ENCODE measurements around the gene AJM1. TPM values are rescaled to one million over a fixed set of nuclear protein-coding genes. Genes with fewer than 3 reads are reported as not detected.
"Not testable (repeated sequence)": the region's sequence is repeated elsewhere in the genome, so short reads cannot be mapped to it uniquely, and the experiment has no call there.

The AJM1 gene
- 0.11 and 0.16 TPM in 2 replicates for total RNA-seq (2014; rRNA removed; shearing (Covaris generic))

DNA sequence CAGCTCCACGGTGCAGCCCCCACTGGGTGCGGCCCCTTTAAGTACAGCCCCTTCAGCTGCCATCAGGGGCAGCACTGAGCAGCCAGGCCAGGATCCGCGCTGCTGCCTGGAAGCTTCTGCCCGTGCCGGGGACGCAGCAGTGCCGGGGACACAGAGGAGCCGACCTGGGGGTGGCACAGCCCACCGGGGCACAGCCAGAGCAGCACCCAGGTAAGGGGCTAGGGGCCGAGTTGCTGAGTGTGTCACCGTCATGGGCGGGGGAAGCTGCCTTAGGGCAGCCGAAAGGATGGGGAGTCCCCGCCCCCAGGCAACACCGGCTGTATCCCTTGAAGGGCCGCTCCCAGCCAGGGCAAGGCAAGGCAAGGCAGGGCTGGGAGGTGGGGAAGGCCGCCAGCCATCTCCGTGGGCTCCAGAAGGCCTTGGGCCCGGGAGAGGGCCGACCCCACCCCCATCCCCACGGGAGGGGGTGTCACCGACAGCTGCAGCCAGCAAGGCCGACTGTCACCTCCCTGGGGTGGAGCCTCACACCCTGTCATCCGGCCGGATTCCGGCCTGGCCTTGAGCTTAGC is at the start of gene AJM1:
Gene AJM1, plus strand, starts transcription at position 99 of the 569 bp plus-strand sequence. CDS start 1,937 bp downstream, outside the sequence.
- peak within 1 kb of the TSS; percentile 33 for H3K4me3 ChIP-seq
- peaks cover 23% of the 10 kb centered on the region for H3K27me3 ChIP-seq (replicated peaks)
- H3K27ac ChIP-seq; H3K36me3 ChIP-seq; H3K9me3 ChIP-seq (replicated peaks): not testable (repeated sequence)
- H3K4me1 ChIP-seq (replicated peaks) = peaks cover 13% of the 10 kb centered on the region
- peak; percentile 72 to 74 for DNase-seq (ENCODE audit: low read depth in 1 of 2, low spot score in 2 of 2)

DNA sequence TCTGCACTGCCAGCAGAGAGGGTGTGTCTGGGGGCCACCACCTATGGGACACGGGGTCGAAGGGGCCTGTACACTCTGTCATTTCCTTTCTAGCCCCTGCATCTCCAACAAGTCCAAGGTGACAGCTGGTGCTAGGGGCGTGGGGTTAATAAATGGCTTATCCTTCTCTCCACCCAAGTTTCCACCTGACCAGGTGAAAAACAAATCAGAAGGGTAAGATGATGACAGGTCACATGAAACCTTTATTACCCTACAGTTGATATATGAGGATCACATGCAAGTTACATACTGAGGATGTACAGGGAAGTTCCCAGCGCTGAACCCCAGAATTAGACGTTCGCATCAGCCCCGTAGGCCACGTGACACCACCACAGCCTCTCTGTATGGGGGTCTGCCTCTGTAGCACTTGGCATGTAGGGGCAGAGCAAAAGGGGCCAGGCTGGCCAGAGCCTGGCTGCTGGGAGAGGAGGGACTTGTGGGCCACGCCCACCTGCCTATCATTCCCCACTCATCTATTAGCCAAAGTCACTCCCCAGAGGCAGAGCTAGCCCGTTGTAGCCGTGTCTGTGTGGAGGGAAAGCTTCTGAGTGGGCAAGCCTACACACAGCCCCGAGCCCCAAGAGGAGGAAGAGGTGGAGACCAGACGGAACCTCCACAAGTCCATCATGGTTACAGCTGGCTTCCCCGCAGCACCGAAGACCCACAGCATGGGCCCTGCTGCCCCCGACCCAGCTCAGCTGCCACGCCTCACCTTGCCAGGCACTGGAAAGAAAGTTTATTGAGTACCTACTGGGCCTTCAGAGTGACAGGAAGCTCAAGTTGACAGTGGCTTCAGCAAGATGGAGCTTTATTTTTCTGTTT is 49.0 kb upstream of the AJM1 start:
- H3K4me3 ChIP-seq = no peak overlapping the region
- peaks cover 12% of the 10 kb centered on the region; the same call in 1 of the 2 replicates for H3K27me3 ChIP-seq (replicated peaks)
- H3K9me3 ChIP-seq (replicated peaks) = no peaks in the 10 kb centered on the region
- no peak overlapping the region for H3K27ac ChIP-seq
- DNase-seq (ENCODE audit: low read depth in 1 of 2, low spot score in 2 of 2) = no peak
- H3K4me1 ChIP-seq (replicated peaks) = peaks cover 12% of the 10 kb centered on the region
- H3K36me3 ChIP-seq = peaks cover 7% of the 10 kb centered on the region

DNA sequence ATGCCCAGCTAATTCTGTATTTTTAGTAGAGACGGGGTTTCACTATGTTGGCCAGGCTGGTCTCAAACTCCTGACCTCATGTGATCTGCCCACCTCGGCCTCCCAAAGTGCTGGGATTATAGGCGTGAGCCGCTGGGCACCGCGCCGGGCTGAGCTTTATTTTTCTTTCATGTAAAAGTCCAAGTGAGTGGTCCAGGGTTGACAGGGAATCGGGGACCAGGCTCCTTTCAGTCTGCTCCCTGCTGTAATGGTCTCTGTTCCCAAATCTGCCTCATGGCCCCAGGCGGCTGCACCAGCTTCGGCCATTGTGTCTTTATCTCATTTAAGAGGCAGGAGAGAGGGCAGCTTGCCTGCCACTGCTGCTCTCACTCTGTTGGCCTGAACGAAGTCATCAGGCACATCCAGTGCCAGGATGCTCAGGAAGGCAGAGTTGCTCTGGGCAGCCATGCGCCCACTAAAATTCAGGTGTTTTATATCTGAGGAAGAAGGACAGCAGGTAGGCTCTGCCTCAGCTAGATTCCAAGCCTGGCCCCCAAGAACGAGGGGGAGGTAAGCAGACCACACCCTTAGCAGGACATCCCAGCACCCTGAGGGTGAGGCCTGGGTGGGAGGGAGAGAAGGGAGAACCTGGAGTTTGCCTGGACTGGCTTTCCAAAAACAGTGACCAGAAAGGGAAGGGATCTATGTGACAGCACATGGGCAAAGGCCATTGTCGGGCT is 47.8 kb upstream of the AJM1 start:
- H3K4me3 ChIP-seq = no peak overlapping the region
- no peaks in the 10 kb centered on the region for H3K9me3 ChIP-seq (replicated peaks)
- H3K27me3 ChIP-seq (replicated peaks) = peaks cover 23% of the 10 kb centered on the region
- no peak for DNase-seq (ENCODE audit: low read depth in 1 of 2, low spot score in 2 of 2)
- H3K27ac ChIP-seq = no peak overlapping the region
- H3K36me3 ChIP-seq = peaks cover 7% of the 10 kb centered on the region
- H3K4me1 ChIP-seq (replicated peaks) = peaks cover 12% of the 10 kb centered on the region

DNA sequence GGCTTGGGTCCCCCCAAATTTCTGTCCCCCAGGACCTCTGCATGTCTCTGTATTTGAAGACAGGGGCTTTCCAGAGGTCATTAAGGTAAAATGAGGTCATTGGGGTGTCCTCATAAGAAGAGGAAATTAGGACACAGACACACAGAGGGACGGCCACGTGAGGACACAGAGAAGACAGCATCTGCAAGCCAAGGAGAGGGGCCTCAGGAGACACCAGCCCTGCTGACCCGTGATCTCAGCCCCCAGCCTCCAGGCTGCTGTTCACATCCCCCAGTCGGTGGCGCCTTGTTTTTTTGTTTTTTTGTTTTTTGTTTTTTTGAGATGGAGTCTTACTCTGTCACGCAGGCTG is 47.3 kb upstream of the AJM1 start:
- no peak for DNase-seq (ENCODE audit: low read depth in 1 of 2, low spot score in 2 of 2)
- H3K27me3 ChIP-seq (replicated peaks) = peaks cover 28% of the 10 kb centered on the region
- no peaks in the 10 kb centered on the region for H3K9me3 ChIP-seq (replicated peaks)

DNA sequence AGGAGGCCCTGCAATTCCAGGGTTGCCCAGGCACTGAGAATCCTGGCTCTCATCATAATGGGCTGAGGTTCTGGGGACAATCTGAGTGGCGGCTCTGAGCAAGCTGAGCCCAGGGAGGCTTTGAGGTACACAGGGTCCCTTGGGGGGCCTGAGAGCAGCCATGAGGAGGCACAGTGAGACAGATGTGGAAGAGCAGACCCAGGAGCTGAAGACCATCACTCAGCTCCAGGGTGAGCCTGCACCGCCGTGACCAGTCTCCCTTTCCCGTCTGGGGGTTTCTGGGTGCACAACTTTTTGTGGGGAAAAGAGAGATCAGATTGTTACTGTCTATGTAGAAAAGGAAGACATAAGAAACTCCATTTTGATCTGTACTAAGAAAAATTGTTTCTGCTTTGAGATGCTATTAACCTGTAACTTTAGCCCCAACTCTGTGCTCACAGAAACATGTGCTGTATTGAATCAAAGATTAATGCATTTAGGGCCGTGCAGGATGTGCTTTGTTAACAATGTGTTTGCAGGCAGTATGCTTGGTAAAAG is 46.0 kb upstream of the AJM1 start, which contains the start of gene CCDC183:
Gene CCDC183, plus strand, starts transcription at position 101 of the 537 bp plus-strand sequence. Its CDS starts 60 bp downstream, at position 161.
- Histone ChIP-seq H3K36me3 (peaks cover 7% of the 10 kb centered on the region), H3K4me3 (no peak within 1 kb of the TSS), H3K9me3 (replicated peaks) (no peaks in the 10 kb centered on the region), H3K27ac (no peak within 1 kb of the TSS), H3K27me3 (replicated peaks) (peaks cover 40% of the 10 kb centered on the region), H3K4me1 (replicated peaks) (peaks cover 8% of the 10 kb centered on the region)
- DNase-seq (ENCODE audit: low read depth in 1 of 2, low spot score in 2 of 2) = no peak

More for the DNA sequence above, 47.3 kb upstream of the AJM1 start:
- peaks cover 12% of the 10 kb centered on the region for H3K4me1 ChIP-seq (replicated peaks)
- peaks cover 7% of the 10 kb centered on the region for H3K36me3 ChIP-seq
- no peak overlapping the region for H3K4me3 ChIP-seq
- H3K27ac ChIP-seq = no peak overlapping the region

DNA sequence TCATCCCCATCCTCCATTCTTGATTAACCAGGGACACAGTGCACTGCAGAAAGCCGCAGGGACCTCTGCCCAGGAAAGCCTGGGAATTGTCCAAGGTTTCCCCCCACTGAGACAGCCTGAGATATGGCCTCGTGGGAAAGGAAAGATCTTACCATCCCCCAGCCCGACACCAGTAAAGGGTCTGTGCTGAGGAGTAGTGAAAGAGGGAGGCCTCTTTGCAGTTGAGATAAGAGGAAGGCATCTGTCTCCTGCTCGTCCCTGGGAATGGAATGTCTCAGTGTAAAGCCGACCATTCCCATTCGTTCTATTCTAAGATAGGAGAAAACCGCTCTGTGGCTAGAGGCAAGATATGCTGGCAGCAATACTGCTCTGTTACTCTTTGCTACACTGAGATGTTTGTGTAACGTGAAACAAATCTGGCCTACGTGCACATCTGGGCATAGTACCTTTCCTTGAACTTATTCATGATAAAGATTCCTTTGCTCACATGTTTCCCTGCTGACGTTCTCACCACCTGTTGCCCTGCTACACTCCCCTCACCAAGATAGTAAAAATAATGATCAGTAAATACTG is 45.4 kb upstream of the AJM1 start:
- not testable (repeated sequence) for H3K4me1 ChIP-seq (replicated peaks); H3K27ac ChIP-seq; H3K4me3 ChIP-seq; H3K36me3 ChIP-seq; DNase-seq (ENCODE audit: low read depth in 1 of 2, low spot score in 2 of 2); H3K9me3 ChIP-seq (replicated peaks)
- peaks cover 45% of the 10 kb centered on the region for H3K27me3 ChIP-seq (replicated peaks)

DNA sequence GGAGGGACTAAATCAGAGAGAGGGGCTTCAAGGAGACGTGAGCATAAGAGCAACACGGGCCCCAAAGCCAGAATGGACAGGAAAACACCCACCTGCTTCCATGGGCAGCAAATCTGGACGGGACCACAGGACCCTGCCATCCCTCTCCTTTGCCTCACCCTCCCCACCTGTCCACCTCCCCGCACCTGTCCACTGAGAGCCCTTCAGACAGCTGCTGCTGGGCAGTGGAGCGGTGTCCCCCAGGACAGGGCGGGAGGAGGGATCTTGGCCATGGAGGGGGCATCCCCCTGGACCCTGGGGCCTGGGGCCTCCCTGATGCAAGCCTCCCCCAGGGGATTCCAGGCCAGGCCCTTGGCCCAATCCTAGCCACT is 43.6 kb upstream of the AJM1 start:
- no peak for DNase-seq (ENCODE audit: low read depth in 1 of 2, low spot score in 2 of 2)
- Histone ChIP-seq H3K36me3 (no peaks in the 10 kb centered on the region), H3K9me3 (replicated peaks) (no peaks in the 10 kb centered on the region), H3K4me1 (replicated peaks) (no peaks in the 10 kb centered on the region; the same call in 1 of the 2 replicates), H3K27me3 (replicated peaks) (peaks cover 49% of the 10 kb centered on the region), H3K4me3 (no peak overlapping the region), H3K27ac (no peak overlapping the region)

DNA sequence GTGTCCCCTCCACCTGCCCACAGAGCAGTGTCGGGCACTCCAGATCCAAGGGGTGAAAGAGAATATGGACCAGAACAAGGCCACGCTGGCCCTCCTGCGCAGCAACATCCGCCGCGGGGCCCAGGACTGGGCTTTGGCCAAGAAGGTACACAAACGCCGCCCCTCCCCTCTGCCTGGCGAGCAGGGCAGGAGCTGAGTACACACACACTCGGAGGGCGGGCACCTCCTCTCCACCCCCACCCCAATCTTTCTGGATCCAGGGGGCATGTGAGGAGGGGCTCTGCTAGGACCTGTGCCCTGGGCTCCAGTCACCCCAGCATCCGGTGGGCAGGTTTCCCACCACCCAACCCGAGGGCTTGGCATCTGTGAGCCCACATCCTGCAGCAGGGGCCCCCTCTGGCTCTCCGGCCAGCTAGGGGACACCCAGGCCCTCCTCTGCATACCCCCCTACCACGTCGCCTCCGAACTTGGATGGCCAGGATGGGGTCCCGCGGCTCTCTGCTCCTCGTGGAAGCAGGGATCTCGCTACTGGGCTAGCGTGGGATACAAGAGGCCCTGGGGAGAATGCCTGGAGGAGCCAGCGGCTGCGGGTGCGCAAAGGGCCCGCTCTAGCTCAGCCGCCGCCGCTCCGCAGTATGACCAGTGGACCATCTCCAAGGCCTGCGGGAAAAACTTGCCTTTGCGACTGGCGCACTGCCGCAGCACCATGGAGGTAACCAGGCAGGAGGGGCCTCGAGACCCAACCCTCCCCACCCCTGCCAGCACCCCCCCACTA is 43.0 kb upstream of the AJM1 start:
- Histone ChIP-seq H3K4me3 (no peak overlapping the region), H3K27me3 (replicated peaks) (peaks cover 49% of the 10 kb centered on the region), H3K27ac (no peak overlapping the region), H3K9me3 (replicated peaks) (no peaks in the 10 kb centered on the region), H3K36me3 (no peaks in the 10 kb centered on the region), H3K4me1 (replicated peaks) (no peaks in the 10 kb centered on the region; the same call in 1 of the 2 replicates)
- DNase-seq (ENCODE audit: low read depth in 1 of 2, low spot score in 2 of 2) = no peak

DNA sequence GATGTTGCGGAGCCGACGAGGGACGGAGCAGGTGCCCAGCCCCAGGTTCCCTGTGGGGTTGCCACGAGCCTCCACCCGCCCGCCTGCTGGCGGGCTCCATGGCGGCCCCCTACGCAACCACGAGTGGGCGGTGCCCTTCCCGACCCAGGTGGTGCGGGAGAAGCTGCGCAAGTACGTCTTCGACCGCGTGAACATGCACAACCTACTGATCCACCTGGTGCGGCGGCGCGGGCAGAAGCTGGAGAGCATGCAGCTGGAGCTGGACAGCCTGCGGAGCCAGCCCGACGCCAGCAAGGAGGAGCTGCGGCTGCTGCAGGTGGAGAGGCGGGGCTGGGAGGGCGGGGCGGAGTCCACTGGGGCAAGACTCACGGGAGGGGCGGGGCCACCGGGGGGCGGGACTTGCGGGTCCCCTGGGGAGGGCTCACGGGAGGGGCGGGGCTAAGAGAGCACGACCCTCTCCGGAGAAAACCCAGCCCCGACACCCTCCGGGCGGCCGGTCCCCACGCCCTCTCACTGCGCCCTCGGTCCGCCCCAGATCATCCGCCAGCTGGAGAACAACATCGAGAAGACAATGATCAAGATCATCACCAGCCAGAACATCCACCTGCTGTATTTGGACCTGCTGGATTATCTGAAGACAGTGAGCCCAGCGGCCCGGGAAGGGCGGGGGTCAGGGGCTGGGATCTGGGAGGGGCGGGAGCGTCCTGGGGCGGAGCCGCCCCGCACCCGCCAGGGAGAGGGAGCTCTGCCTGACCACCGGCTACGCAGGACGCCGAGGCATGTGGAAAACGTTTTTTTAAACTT is 42.2 kb upstream of the AJM1 start:
- Histone ChIP-seq H3K9me3 (replicated peaks) (no peaks in the 10 kb centered on the region), H3K4me1 (replicated peaks) (no peaks in the 10 kb centered on the region; the same call in 1 of the 2 replicates), H3K27ac (no peak overlapping the region), H3K36me3 (no peaks in the 10 kb centered on the region), H3K27me3 (replicated peaks) (peaks cover 49% of the 10 kb centered on the region), H3K4me3 (no peak overlapping the region)
- DNase-seq (ENCODE audit: low read depth in 1 of 2, low spot score in 2 of 2) = peak; percentile 11 to 64

DNA sequence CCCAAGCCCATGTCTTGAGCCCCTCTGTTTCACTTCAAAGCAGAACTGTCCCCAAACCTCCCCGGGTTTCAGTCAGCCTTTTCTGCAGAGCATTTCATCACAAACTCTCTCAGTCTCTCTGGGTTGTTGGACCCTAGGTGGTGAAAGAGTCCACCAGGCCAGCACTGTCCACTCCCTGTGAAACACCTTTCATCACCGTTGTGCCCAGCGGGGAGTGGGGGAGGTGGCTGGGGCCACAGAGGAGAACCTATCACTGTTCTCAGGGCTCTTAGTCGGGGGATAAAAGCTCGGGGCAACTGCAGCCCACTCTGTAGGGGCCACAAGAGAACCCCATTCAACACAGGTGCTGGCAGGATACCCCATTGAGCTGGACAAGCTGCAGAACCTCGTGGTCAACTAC is 40.0 kb upstream of the AJM1 start:
- H3K4me1 ChIP-seq (replicated peaks) = peaks cover 7% of the 10 kb centered on the region
- peaks cover 45% of the 10 kb centered on the region for H3K27me3 ChIP-seq (replicated peaks)
- H3K36me3 ChIP-seq = no peaks in the 10 kb centered on the region
- no peak overlapping the region for H3K4me3 ChIP-seq
- no peak for DNase-seq (ENCODE audit: low read depth in 1 of 2, low spot score in 2 of 2)
- H3K27ac ChIP-seq = no peak overlapping the region
- no peaks in the 10 kb centered on the region for H3K9me3 ChIP-seq (replicated peaks)

DNA sequence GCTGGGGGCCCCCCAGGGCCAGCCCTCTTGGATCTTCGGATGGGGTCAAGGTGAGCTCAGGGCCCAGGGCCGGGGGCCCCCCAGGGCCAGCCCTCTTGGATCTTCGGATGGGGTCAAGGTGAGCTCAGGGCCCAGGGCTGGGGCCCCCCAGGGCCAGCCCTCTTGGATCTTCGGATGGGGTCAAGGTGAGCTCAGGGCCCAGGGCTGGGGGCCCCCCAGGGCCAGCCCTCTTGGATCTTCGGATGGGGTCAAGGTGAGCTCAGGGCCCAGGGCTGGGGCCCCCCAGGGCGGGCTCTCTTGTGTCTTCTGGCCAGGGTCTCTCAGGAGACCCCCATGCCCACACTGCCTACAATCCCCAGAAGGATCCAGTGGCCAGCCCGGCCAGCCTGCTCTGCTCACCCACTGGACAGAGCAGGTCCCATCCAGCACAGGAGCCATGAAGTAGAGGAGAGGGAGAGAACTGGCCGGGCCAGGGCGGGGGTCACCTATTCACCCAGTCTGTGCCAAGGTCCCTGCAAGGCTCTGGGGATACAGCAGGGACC is 39.2 kb upstream of the AJM1 start:
- not testable (repeated sequence) for DNase-seq (ENCODE audit: low read depth in 1 of 2, low spot score in 2 of 2); H3K9me3 ChIP-seq (replicated peaks); H3K4me3 ChIP-seq; H3K4me1 ChIP-seq (replicated peaks); H3K27ac ChIP-seq; H3K36me3 ChIP-seq
- peaks cover 39% of the 10 kb centered on the region for H3K27me3 ChIP-seq (replicated peaks)
